ENCODE measurements around the gene VAV1.

- TF ChIP-seq POLR2A (IDR thresholded peaks at IDR 0.05) (no peak), CTCF (IDR thresholded peaks at IDR 0.05) (no peak)
Measured at GRCh38 chr19:6806488-6806887, 34.0 kb downstream of the VAV1 start.
